ENCODE data around the gene PRCC. TPM values are rescaled to one million over a fixed set of nuclear protein-coding genes. Genes with fewer than 3 reads are reported as not detected.

The PRCC gene
- polyA plus RNA-seq, 1 donor (not counting 4 experiments of a cell fraction or from before 2014, with no cell fraction given), result 40.4 TPM

DNA sequence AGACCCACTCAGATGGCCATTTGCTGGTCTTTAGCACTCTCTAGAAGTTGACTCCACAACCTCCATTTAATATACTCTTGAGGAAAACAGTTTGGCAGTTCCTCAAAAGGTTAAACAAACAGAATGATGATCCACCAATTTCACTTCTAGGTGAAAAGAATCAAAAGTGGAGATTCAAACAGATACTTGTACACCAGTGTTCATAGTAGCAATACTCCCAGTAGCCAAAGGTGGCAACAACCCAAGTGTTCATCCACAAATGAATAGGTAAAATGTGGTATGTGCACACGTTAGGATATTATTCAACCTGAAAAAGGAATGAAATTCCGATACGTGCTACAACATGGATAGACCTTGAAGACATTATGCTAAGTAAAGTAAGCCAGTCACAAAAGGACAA, 6.3 kb downstream of the PRCC start:
- no peak for FAIRE-seq
- Histone ChIP-seq H3K4me1 (ENCODE audit: control insufficient read depth, extremely low read depth, insufficient read depth, low read length) (peaks cover 13% of the 10 kb centered on the region), H4K20me1 (ENCODE audit: control insufficient read depth, extremely low read depth, insufficient read depth, low read length) (peaks cover 10% of the 10 kb centered on the region)

GRCh38 chr1:156775799-156776198, 8.5 kb downstream of the PRCC start:
- Histone ChIP-seq H3K4me2 (ENCODE audit: control insufficient read depth, extremely low read depth, insufficient read depth, low read depth, low read length) (no peak overlapping the region), H3K27ac (ENCODE audit: control insufficient read depth, insufficient read depth, low read length) (no peak overlapping the region), H2AFZ (ENCODE audit: control insufficient read depth, low read length) (no peak overlapping the region), H3K9me3 (ENCODE audit: control insufficient read depth, low read depth, low read length) (no peaks in the 10 kb centered on the region), H3K27me3 (ENCODE audit: control insufficient read depth, extremely low read depth, insufficient read depth, low read length) (no peaks in the 10 kb centered on the region), H4K20me1 (ENCODE audit: control insufficient read depth, extremely low read depth, insufficient read depth, low read length) (peaks cover 10% of the 10 kb centered on the region), H3K9me1 (ENCODE audit: control insufficient read depth, extremely low read depth, insufficient read depth, low read length) (peaks cover 2% of the 10 kb centered on the region), H3K4me1 (ENCODE audit: control insufficient read depth, extremely low read depth, insufficient read depth, low read length) (peaks cover 5% of the 10 kb centered on the region), H3K9ac (ENCODE audit: control insufficient read depth, extremely low read depth, insufficient read depth, low read length) (no peak overlapping the region), H3K36me3 (ENCODE audit: control insufficient read depth in 2 of 2, extremely low read depth in 1 of 2, insufficient read depth in 2 of 2, low read length in 2 of 2) (peaks cover 4 to 8% of the 10 kb centered on the region in 2 experiments), H3K4me3 (ENCODE audit: control insufficient read depth in 2 of 3, extremely low read depth in 1 of 3, insufficient read depth in 2 of 3, low read depth in 1 of 3, low read length in 3 of 3) (no peak overlapping the region), H3K79me2 (ENCODE audit: control insufficient read depth, insufficient read depth, low read length) (peaks cover 82% of the 10 kb centered on the region)
- no peak for DNase-seq (ENCODE audit: low read depth, low spot score)
- no peak for FAIRE-seq
- dilution Hi-C loops (cut with MboI; ENCODE audit: extremely low pct_ligation_motif_present, low sequenced_read_pairs), result no loop called here
- TF ChIP-seq CTCF (optimal IDR thresholded peaks at IDR 0.05 in 1 of 3, IDR thresholded peaks at IDR 0.05 in 1 of 3, conservative IDR thresholded peaks at IDR 0.05 in 1 of 3; ENCODE audit: extremely low read depth in 1 of 3, insufficient read depth in 2 of 3, low read length in 3 of 3) (no peak), EZH2 (IDR thresholded peaks at IDR 0.05; ENCODE audit: low read length) (no peak)

More for the DNA sequence above, 6.3 kb downstream of the PRCC start:
- Histone ChIP-seq H3K9ac (ENCODE audit: control insufficient read depth, extremely low read depth, insufficient read depth, low read length) (no peak overlapping the region), H3K79me2 (ENCODE audit: control insufficient read depth, insufficient read depth, low read length) (peaks cover 90% of the 10 kb centered on the region), H2AFZ (ENCODE audit: control insufficient read depth, low read length) (no peak overlapping the region), H3K9me1 (ENCODE audit: control insufficient read depth, extremely low read depth, insufficient read depth, low read length) (peaks cover 3% of the 10 kb centered on the region), H3K27ac (ENCODE audit: control insufficient read depth, insufficient read depth, low read length) (no peak overlapping the region), H3K9me3 (ENCODE audit: control insufficient read depth, low read depth, low read length) (no peaks in the 10 kb centered on the region), H3K27me3 (ENCODE audit: control insufficient read depth, extremely low read depth, insufficient read depth, low read length) (no peaks in the 10 kb centered on the region), H3K4me2 (ENCODE audit: control insufficient read depth, extremely low read depth, insufficient read depth, low read depth, low read length) (no peak overlapping the region), H3K36me3 (ENCODE audit: control insufficient read depth in 2 of 2, extremely low read depth in 1 of 2, insufficient read depth in 2 of 2, low read length in 2 of 2) (peaks cover 9 to 10% of the 10 kb centered on the region in 2 experiments), H3K4me3 (ENCODE audit: control insufficient read depth in 2 of 3, extremely low read depth in 1 of 3, insufficient read depth in 2 of 3, low read depth in 1 of 3, low read length in 3 of 3) (no peak overlapping the region)
- dilution Hi-C loops (cut with MboI; ENCODE audit: extremely low pct_ligation_motif_present, low sequenced_read_pairs), result no loop called here
- no peak for DNase-seq (ENCODE audit: low read depth, low spot score)
- TF ChIP-seq CTCF (optimal IDR thresholded peaks at IDR 0.05 in 1 of 3, IDR thresholded peaks at IDR 0.05 in 1 of 3, conservative IDR thresholded peaks at IDR 0.05 in 1 of 3; ENCODE audit: extremely low read depth in 1 of 3, insufficient read depth in 2 of 3, low read length in 3 of 3), result peak in 1 of 3 experiments; percentile 21
- no peak for TF ChIP-seq EZH2 (IDR thresholded peaks at IDR 0.05; ENCODE audit: low read length)

Measured in keratinocyte (primary cell).